Adipocyte (in vitro differentiated cells): ENCODE measurements around the gene LYL1.
A peak's percentile ranks its signal among the peaks of the same experiment; 100 is the strongest.

Experiments used
- DNase-seq: peaks from one replicate; pipeline ENCODE4 v3.0.0-alpha.2; 2015; ENCODE audit warnings: low read depth
- H3K27me3 ChIP-seq: replicated peaks from 2 replicates; pipeline ENCODE4 v1.7.0; 2013; ENCODE audit warnings: mild to moderate bottlenecking, low read length, moderate library complexity; ENCODE audit not compliant: control insufficient read depth, insufficient read depth
- H3K36me3 ChIP-seq: 2 replicates; pipeline ENCODE4 v1.7.0; 2013; ENCODE audit warnings: low read length, mild to moderate bottlenecking, moderate library complexity; ENCODE audit not compliant: control insufficient read depth, insufficient read depth, severe bottlenecking
- H3K4me1 ChIP-seq: 2 replicates; pipeline ENCODE4 v1.7.0; 2013; ENCODE audit warnings: mild to moderate bottlenecking, low read length, moderate library complexity; ENCODE audit not compliant: control insufficient read depth, insufficient read depth
- H3K4me3 ChIP-seq: 2 replicates; pipeline ENCODE4 v1.7.0; 2013; ENCODE audit warnings: mild to moderate bottlenecking, low read length, moderate library complexity
- H3K9ac ChIP-seq: 2 replicates; pipeline ENCODE4 v1.7.0; 2013; ENCODE audit warnings: mild to moderate bottlenecking, low read length, moderate library complexity
- H3K9me3 ChIP-seq: 2 replicates; pipeline ENCODE4 v1.7.0; 2013; ENCODE audit warnings: mild to moderate bottlenecking, low read length, moderate library complexity; ENCODE audit not compliant: control insufficient read depth

Gene LYL1

GRCh38 chr19:13087795-13088537 lies 14.7 kb downstream of the LYL1 start:
- no peak for DNase-seq
- Histone ChIP-seq H3K4me3 (no peak overlapping the region), H3K27me3 (no peaks in the 10 kb centered on the region), H3K4me1 (peaks cover 28% of the 10 kb centered on the region), H3K9ac (no peak overlapping the region), H3K9me3 (no peaks in the 10 kb centered on the region), H3K36me3 (peaks cover 56% of the 10 kb centered on the region)

- DNase-seq, result no peak
- Histone ChIP-seq H3K4me1 (peaks cover 32% of the 10 kb centered on the region), H3K27me3 (no peaks in the 10 kb centered on the region), H3K4me3 (no peak overlapping the region), H3K36me3 (peaks cover 60% of the 10 kb centered on the region), H3K9ac (no peak overlapping the region), H3K9me3 (no peaks in the 10 kb centered on the region)
Observed at GRCh38 chr19:13087295-13087694, 15.4 kb downstream of the LYL1 start.

GRCh38 chr19:13086341-13086740 lies 16.3 kb downstream of the LYL1 start:
- no peak overlapping the region for H3K9ac ChIP-seq
- no peak for DNase-seq
- H3K36me3 ChIP-seq, result peaks cover 65% of the 10 kb centered on the region
- H3K4me1 ChIP-seq, result peaks cover 30% of the 10 kb centered on the region
- H3K27me3 ChIP-seq, result no peaks in the 10 kb centered on the region
- no peak overlapping the region for H3K4me3 ChIP-seq
- H3K9me3 ChIP-seq, result no peaks in the 10 kb centered on the region

GRCh38 chr19:13085666-13086065 lies 17.0 kb downstream of the LYL1 start:
- H3K9ac ChIP-seq, result no peak overlapping the region
- peaks cover 66% of the 10 kb centered on the region for H3K36me3 ChIP-seq
- H3K4me3 ChIP-seq, result no peak overlapping the region
- H3K9me3 ChIP-seq, result no peaks in the 10 kb centered on the region
- no peaks in the 10 kb centered on the region for H3K27me3 ChIP-seq
- no peak for DNase-seq
- peaks cover 23% of the 10 kb centered on the region for H3K4me1 ChIP-seq

- H3K4me1 ChIP-seq, result peaks cover 30% of the 10 kb centered on the region
- peaks cover 73% of the 10 kb centered on the region for H3K36me3 ChIP-seq
- H3K4me3 ChIP-seq, result no peak overlapping the region
- no peaks in the 10 kb centered on the region for H3K27me3 ChIP-seq
- H3K9me3 ChIP-seq, result no peaks in the 10 kb centered on the region
- DNase-seq, result no peak
- H3K9ac ChIP-seq, result no peak overlapping the region
Observed at GRCh38 chr19:13083627-13084026, 19.0 kb downstream of the LYL1 start.

GRCh38 chr19:13083008-13083404 lies 19.7 kb downstream of the LYL1 start:
- Histone ChIP-seq H3K27me3 (no peaks in the 10 kb centered on the region), H3K9ac (peak overlapping the region; percentile 43), H3K36me3 (peaks cover 78% of the 10 kb centered on the region), H3K4me3 (no peak overlapping the region), H3K4me1 (peaks cover 37% of the 10 kb centered on the region), H3K9me3 (no peaks in the 10 kb centered on the region)
- DNase-seq, result no peak

GRCh38 chr19:13082192-13083007 lies 20.3 kb downstream of the LYL1 start:
- Histone ChIP-seq H3K9me3 (no peaks in the 10 kb centered on the region), H3K4me3 (no peak overlapping the region), H3K36me3 (peaks cover 80% of the 10 kb centered on the region), H3K9ac (peak overlapping the region; percentile 43), H3K27me3 (no peaks in the 10 kb centered on the region), H3K4me1 (peaks cover 43% of the 10 kb centered on the region)
- peak; percentile 53 for DNase-seq

- Histone ChIP-seq H3K4me1 (peaks cover 57% of the 10 kb centered on the region), H3K4me3 (peak overlapping the region; percentile 10), H3K9ac (peak overlapping the region; percentile 68), H3K9me3 (no peaks in the 10 kb centered on the region), H3K36me3 (peaks cover 78% of the 10 kb centered on the region), H3K27me3 (no peaks in the 10 kb centered on the region)
- DNase-seq, result peak; percentile 80
Observed at GRCh38 chr19:13079542-13079986, 23.1 kb downstream of the LYL1 start.

- Histone ChIP-seq H3K4me1 (peaks cover 57% of the 10 kb centered on the region), H3K4me3 (peak overlapping the region; percentile 10), H3K9me3 (no peaks in the 10 kb centered on the region), H3K27me3 (no peaks in the 10 kb centered on the region), H3K36me3 (peaks cover 80% of the 10 kb centered on the region), H3K9ac (peak overlapping the region; percentile 68)
- DNase-seq, result no peak
Observed at GRCh38 chr19:13078897-13079541, 23.6 kb downstream of the LYL1 start.

- DNase-seq, result no peak
- peaks cover 80% of the 10 kb centered on the region for H3K36me3 ChIP-seq
- no peaks in the 10 kb centered on the region for H3K27me3 ChIP-seq
- H3K4me3 ChIP-seq, result no peak overlapping the region
- H3K4me1 ChIP-seq, result peaks cover 57% of the 10 kb centered on the region
- H3K9ac ChIP-seq, result peak overlapping the region; percentile 68
- no peaks in the 10 kb centered on the region for H3K9me3 ChIP-seq
Observed at GRCh38 chr19:13078381-13078780, 24.3 kb downstream of the LYL1 start.

- Histone ChIP-seq H3K9me3 (no peaks in the 10 kb centered on the region), H3K36me3 (peaks cover 74% of the 10 kb centered on the region), H3K4me1 (peaks cover 47% of the 10 kb centered on the region), H3K27me3 (no peaks in the 10 kb centered on the region), H3K4me3 (no peak overlapping the region), H3K9ac (peak overlapping the region; percentile 43)
- no peak for DNase-seq
Observed at GRCh38 chr19:13077240-13077639, 25.4 kb downstream of the LYL1 start.
